Measurements from ENCODE around the gene PLCL1. TPM values are rescaled to one million over a fixed set of nuclear protein-coding genes. Genes with fewer than 3 reads are reported as not detected.

PLCL1 gene
- total and polyA plus RNA-seq, 2 donors (not counting 3 experiments of a cell fraction or from before 2014, with no cell fraction given) = 0.79 to 3.4 TPM

DNA sequence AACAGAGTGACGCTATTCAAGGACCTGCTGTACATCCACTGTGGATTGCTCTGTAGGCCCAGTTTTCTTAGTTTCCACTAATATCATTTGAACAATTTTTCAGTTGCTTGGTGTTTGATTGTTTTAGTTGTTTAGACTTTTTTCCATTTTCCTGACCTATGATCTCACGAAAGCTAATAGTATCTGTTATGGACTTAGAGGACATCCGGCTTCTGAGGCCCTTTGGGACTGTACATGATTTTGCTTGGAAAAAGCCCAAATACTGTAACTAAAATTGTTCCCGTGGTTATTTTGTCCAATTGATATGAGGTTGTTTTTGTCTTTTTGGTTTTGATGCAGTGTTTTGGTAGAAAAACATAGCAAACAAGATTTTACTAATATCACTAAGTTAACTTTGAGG, 174.6 kb downstream of the PLCL1 start:
- no peaks in the 10 kb centered on the region for H3K27me3 ChIP-seq (ENCODE audit: control insufficient read depth in 2 of 2, insufficient read depth in 2 of 2, low read length in 2 of 2)
- no peaks in the 10 kb centered on the region for H3K36me3 ChIP-seq (ENCODE audit: control insufficient read depth in 2 of 2, extremely low read depth in 1 of 2, insufficient read depth in 2 of 2, low read length in 2 of 2)
- H3K79me2 ChIP-seq (ENCODE audit: control insufficient read depth, insufficient read depth, low read length) = no peaks in the 10 kb centered on the region
- no peaks in the 10 kb centered on the region for H3K9me3 ChIP-seq (replicated peaks; ENCODE audit: control insufficient read depth, insufficient read depth, low read length)
- no peak overlapping the region for H3K4me2 ChIP-seq (ENCODE audit: insufficient read depth, low read length)
- H4K20me1 ChIP-seq (replicated peaks; ENCODE audit: control insufficient read depth, extremely low read depth, insufficient read depth, low read length) = no peaks in the 10 kb centered on the region
- dilution Hi-C loops (cut with MboI; ENCODE audit: extremely low pct_ligation_motif_present, low sequenced_read_pairs) (no loop called here), intact Hi-C loops (cut with micrococcal nuclease) (no loop called here)
- no peak overlapping the region for H2AFZ ChIP-seq (ENCODE audit: low read depth, low read length)
- CTCF ChIA-PET = no interaction called here
- no peak overlapping the region for H3K9ac ChIP-seq (replicated peaks; ENCODE audit: extremely low read depth, insufficient read depth, low read length)
- no peak for TF ChIP-seq GATA2 (IDR thresholded peaks at IDR 0.05; ENCODE audit: insufficient read depth, insufficient read length, low read depth, low read length)
- no peak overlapping the region for H3K27ac ChIP-seq (ENCODE audit: insufficient read depth, low read depth, low read length)
- BruUV-seq (replicated peaks) = no TSS peak
- H3K4me3 ChIP-seq (replicated peaks in 1 of 3; ENCODE audit: insufficient read depth in 1 of 3, low read depth in 1 of 3, low read length in 3 of 3) = no peak overlapping the region
- no peaks in the 10 kb centered on the region for H3K9me1 ChIP-seq (replicated peaks; ENCODE audit: control insufficient read depth, extremely low read depth, insufficient read depth, low read length)
- FAIRE-seq (no peak), DNase-seq (ENCODE audit: low read depth, low spot score) (no peak)
- POLR2A ChIA-PET = no interaction called here
- H3K4me1 ChIP-seq (ENCODE audit: control insufficient read depth, extremely low read depth, insufficient read depth, low read length) = no peaks in the 10 kb centered on the region

DNA sequence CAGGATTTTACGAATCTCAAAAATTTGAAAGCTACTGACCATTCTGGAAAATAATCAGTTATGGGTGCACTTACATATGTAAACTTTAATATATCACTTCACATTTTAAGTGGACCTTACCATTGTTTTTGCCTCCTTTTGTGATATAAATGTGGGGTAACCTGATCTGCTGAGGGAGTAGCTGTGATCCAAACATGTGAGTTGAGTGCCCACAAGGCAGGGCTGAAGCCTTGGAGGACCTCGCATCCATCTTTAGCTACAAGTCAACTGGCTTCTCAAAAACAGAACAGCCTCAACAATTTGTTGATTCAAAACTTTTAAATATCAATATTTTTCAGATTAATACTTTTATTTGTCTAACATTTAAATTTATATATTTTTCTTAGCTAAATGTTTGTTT, 178.2 kb downstream of the PLCL1 start:
- Histone ChIP-seq H4K20me1 (replicated peaks; ENCODE audit: control insufficient read depth, extremely low read depth, insufficient read depth, low read length) (no peaks in the 10 kb centered on the region), H3K4me3 (replicated peaks in 1 of 3; ENCODE audit: insufficient read depth in 1 of 3, low read depth in 1 of 3, low read length in 3 of 3) (no peak overlapping the region), H3K36me3 (ENCODE audit: control insufficient read depth in 2 of 2, extremely low read depth in 1 of 2, insufficient read depth in 2 of 2, low read length in 2 of 2) (no peaks in the 10 kb centered on the region), H3K4me2 (ENCODE audit: insufficient read depth, low read length) (no peak overlapping the region), H3K4me1 (ENCODE audit: control insufficient read depth, extremely low read depth, insufficient read depth, low read length) (no peaks in the 10 kb centered on the region), H3K9ac (replicated peaks; ENCODE audit: extremely low read depth, insufficient read depth, low read length) (no peak overlapping the region), H3K9me1 (replicated peaks; ENCODE audit: control insufficient read depth, extremely low read depth, insufficient read depth, low read length) (no peaks in the 10 kb centered on the region), H3K9me3 (replicated peaks; ENCODE audit: control insufficient read depth, insufficient read depth, low read length) (no peaks in the 10 kb centered on the region), H3K27ac (ENCODE audit: insufficient read depth, low read depth, low read length) (no peak overlapping the region), H3K27me3 (ENCODE audit: control insufficient read depth in 2 of 2, insufficient read depth in 2 of 2, low read length in 2 of 2) (no peaks in the 10 kb centered on the region), H2AFZ (ENCODE audit: low read depth, low read length) (no peak overlapping the region), H3K79me2 (ENCODE audit: control insufficient read depth, insufficient read depth, low read length) (no peaks in the 10 kb centered on the region)
- dilution Hi-C loops (cut with MboI; ENCODE audit: extremely low pct_ligation_motif_present, low sequenced_read_pairs) (no loop called here), intact Hi-C loops (cut with micrococcal nuclease) (no loop called here)
- no peak for DNase-seq (ENCODE audit: low read depth, low spot score)
- POLR2A ChIA-PET = no interaction called here
- CTCF ChIA-PET = interaction anchor here (0.7 to 1.3 kb wide), 4 partner anchors 9 to 196 kb away, joined by 3 to 4 read pairs (median 4); no protein-coding TSS in a partner anchor
- no TSS peak for BruUV-seq (replicated peaks)
- TF ChIP-seq EZH2 (IDR thresholded peaks at IDR 0.05; ENCODE audit: borderline replicate concordance, low read depth, low read length, severe bottlenecking) (no peak), JUN (IDR thresholded peaks at IDR 0.05; ENCODE audit: borderline replicate concordance, insufficient read depth, insufficient read length, low read depth) (no peak), CTCF (IDR thresholded peaks at IDR 0.05; ENCODE audit: extremely low read depth in 1 of 2, insufficient read depth in 1 of 2, low read depth in 1 of 2, low read length in 2 of 2) (no peak), POLR2AphosphoS5 (IDR thresholded peaks at IDR 0.05; ENCODE audit: insufficient read depth, low read depth, low read length) (no peak), MAX (IDR thresholded peaks at IDR 0.05; ENCODE audit: insufficient read depth, insufficient read length) (no peak), GATA2 (IDR thresholded peaks at IDR 0.05; ENCODE audit: insufficient read depth, insufficient read length, low read depth, low read length) (no peak), MYC (IDR thresholded peaks at IDR 0.05; ENCODE audit: low read depth, low read length) (no peak), POLR2A (IDR thresholded peaks at IDR 0.05; ENCODE audit: low read depth, low read length) (no peak), FOS (IDR thresholded peaks at IDR 0.05; ENCODE audit: borderline replicate concordance, insufficient read depth, low read length) (no peak)
- no peak for FAIRE-seq
